SW480 (cell line): ENCODE data around the gene LNX2.
A peak's percentile ranks its signal among the peaks of the same experiment; 100 is the strongest.

Experiments
- DNase-seq: peaks from one replicate; pipeline ENCODE4 v3.0.0-alpha.2; 2016; ENCODE audit warnings: low spot score

Gene LNX2

DNA sequence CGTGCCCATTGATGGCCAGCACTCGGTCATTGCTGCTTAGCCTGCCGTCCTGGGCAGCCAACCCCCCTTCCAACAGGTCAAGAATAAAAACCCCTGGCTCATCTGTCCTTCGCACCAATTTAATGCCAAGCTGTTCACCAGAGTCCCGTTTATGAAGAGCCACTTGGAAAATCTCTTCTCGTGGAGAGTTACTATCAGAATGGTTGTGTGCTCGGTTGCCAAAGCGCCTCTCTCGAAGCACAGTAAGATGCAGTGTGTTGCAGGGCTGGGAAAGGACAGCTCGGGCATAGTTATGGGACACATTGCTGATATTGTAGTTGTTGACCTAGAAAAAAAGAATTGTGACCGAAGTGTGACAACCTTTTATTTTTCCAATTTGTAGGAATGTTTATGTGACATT lies 57.9 kb downstream of the LNX2 start:
- DNase-seq: no peak

- no peak for DNase-seq
Observed at GRCh38 chr13:27559719-27560118, 60.6 kb downstream of the LNX2 start.

DNA sequence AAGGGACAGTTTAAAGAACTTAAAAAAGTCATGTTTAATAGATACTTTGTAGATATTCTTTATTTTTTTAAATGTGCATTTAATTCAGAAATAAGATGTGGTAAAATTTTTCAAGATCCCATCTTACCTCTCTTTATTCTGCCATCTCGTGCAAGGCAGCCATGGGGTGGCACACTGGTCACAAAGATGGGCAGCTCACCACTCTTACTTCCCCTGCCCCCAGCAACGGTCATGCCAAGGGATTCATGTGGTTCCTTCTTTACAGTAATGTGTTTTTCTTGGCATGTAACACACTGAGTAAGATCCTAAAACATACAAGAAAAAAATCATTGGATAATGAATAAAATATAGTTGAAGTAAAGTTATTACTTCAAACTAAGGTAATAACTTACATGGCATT lies 64.2 kb downstream of the LNX2 start:
- DNase-seq: no peak

DNA sequence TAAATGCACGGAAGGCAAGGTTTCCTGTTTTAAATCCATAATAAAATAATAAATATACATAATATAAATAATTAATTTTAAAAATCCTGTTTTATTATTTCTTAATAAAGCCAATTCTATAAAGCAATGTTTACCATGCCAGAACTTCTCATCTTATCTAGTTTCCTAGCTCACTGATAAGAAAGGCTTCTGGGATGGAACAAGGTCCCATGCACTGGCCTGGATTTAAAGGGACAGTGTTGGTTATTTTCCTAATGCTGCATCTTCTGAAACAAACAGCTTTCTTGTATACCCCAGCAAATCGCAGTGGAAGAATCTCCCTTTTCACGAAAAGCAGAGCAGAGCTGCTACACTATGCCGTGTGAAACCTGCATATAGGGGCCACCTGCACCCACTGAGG lies 68.8 kb downstream of the LNX2 start:
- no peak for DNase-seq

- DNase-seq: no peak
Observed at GRCh38 chr13:27549406-27549981, 70.8 kb downstream of the LNX2 start.

DNA sequence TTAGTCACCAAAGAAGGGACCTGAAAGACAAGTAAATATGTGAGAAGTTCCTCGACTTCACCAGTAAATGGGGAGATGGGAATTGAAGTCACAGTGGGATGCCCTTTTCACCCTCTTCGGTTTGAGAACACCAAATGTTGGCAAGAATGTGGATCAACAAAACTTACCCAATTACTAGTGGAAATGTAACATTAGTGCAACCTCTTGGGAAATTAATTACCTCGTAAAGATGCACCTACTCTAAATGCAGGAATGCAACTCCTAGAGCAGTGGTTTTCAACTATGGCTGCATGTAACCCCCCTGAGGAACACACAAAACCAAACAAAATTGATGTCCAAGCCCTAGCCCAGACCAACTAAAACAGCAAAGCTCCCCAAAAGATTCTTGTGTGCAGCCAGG lies 78.1 kb downstream of the LNX2 start:
- no peak for DNase-seq

GRCh38 chr13:27541386-27541785 lies 78.9 kb downstream of the LNX2 start:
- DNase-seq: no peak

DNA sequence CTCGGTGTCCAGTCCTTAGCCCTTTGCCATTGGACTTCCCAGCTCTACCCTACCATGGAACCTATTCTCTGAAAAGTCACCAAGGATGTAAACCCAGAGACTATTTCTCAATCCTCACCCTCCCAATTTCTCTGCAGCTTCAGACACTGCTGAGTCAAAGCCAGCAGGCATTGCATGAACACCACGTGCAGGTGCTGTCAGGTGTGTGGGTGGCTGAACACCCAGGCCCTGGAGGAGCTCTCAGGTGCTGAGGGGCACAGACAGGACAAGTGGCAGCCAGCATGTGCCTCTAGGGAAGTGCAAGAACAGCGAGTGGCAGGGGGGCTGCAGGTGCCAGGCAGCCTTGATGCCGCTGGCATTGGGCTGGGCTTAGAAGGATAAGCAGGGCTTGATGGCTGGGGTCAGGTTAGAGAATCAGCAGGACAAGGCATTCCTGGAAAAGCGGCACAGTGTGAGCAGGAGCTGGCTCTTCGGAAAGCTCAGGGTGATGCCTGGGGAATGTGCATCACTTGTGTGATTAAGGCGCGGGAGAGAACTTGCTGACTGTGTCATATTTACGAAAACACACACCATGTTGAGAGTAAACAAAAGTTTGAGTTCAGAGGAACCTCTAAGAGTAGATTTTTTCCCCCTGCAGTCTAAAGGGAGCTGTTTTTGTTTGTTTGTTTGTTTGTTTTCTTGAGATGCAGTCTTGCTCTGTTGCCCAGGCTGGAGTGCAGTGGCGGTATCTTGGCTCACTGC lies 83.8 kb downstream of the LNX2 start:
- no peak for DNase-seq

DNA sequence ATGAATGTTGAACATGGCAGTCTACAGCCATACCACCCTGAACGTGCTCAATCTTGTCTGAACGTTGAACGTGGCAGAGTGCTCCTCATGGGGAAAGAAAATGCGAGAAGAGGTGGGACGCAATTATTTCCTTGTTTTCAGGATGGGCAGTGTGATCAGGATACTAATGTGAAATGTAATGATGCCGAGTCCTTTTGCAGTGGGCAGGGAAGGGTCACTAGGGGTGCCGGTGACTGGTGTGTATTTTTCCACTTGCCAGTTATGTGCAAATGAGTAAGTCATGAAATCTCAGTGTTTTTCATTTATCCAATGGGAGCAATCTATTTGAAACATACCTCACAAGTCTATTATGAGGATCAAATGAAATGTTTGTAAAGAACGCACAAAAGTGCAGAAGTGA lies 84.8 kb downstream of the LNX2 start:
- no peak for DNase-seq

DNA sequence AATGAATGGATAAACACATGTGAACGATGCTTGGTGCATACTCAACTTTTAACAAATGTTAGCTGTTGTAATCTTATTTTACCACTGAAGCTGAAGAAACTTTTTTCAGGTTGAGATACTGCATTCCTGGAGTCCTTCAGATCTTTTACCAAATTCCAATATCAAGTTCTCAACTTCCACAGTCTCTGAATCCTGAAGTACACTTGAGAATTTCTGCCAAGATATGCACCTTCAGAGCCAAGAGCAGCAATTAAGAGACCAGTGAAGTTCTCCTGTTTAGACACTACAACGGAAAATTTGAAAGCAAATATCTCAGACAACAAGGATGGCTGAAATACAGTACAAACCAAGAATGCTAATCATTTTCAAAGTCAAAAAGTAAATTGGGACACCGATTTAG lies 85.3 kb downstream of the LNX2 start:
- DNase-seq: no peak

- no peak for DNase-seq
Observed at GRCh38 chr13:27534108-27534980, 86.0 kb downstream of the LNX2 start.

GRCh38 chr13:27533155-27533643 lies 87.1 kb downstream of the LNX2 start:
- peak; percentile 73 for DNase-seq

- no peak for DNase-seq
Observed at GRCh38 chr13:27528908-27529307, 91.4 kb downstream of the LNX2 start.

DNA sequence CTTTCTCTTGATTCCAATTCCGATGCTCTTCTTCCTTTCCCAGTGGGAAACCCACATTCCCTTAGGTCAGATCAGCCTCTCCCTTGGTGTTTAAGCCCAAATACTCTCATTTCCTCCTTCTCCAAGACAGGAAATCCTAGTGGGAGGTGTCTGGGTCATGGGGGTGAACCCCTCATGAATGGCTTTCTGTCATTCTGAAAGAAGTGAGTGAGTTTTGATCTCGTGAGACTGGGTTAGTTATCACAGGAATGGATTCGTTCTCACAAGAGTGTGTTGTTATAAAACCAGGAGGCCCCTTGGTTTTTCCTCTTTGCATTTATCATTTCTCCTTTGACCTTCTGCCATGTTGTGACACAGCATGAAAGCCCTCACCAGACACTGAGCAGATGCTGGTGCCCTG lies 93.8 kb downstream of the LNX2 start:
- no peak for DNase-seq

GRCh38 chr13:27524981-27525975 lies 95.1 kb downstream of the LNX2 start:
- no peak for DNase-seq

GRCh38 chr13:27523346-27524073 lies 96.8 kb downstream of the LNX2 start:
- no peak for DNase-seq

DNA sequence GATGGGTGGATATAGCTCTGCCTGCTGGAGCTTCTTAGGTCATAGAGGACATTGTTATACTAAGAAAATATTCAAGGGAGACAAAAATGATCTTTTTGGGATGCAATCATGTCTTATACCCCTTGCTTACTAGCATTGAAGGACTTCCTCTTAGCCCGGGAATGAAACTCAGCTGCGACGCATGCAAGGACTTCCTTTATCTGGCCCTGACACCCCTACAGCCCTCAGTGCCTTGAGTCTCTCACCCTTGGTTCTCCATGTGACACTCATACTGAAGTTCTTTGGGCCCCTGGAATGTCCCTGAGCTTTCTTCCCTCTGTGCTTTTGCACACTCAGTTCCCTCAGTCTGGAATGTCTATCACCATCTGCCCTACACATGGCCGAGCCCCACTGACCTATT lies 97.5 kb downstream of the LNX2 start:
- no peak for DNase-seq

DNA sequence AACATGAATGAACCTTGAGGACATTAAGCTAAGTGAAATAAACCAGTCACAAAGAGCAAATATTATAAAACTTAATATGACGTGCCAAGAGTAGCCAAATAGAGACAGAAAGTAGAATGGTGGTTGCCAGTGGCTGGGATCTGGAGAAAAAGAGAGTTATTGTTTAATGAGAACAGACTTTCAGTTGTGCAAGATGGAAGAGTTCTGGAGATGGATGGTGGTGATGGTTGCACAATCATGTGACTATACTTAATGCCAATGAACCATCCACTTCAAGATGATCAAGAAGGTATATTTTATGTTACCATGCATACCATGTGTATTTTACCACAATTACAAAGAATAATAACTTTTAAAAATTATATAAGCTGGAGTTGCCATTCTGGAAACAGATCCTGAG lies 104.2 kb downstream of the LNX2 start:
- no peak for DNase-seq

- no peak for DNase-seq
Observed at GRCh38 chr13:27510082-27510481, 110.2 kb downstream of the LNX2 start.

GRCh38 chr13:27508802-27509201 lies 111.5 kb downstream of the LNX2 start:
- DNase-seq: no peak

- no peak for DNase-seq
Observed at GRCh38 chr13:27505792-27506191, 114.5 kb downstream of the LNX2 start.
